ENCODE data around the gene LYL1. TPM values are rescaled to one million over a fixed set of nuclear protein-coding genes. Genes with fewer than 3 reads are reported as not detected.
A peak's percentile ranks its signal among the peaks of the same experiment; 100 is the strongest.

The LYL1 gene
- total and polyA plus RNA-seq, 2 of the 13 experiments (the other 11 are each of a cell fraction or from before 2014, with no cell fraction given) = 0.75 to 0.92 TPM

- TF ChIP-seq ZNF280B (CRISPR knock-in tag; IDR thresholded peaks at IDR 0.05; ENCODE audit: borderline replicate concordance) = no peak; the same call in 1 of the 2 replicates
- TF ChIP-seq ZMYM3 (CRISPR knock-in tag; IDR thresholded peaks at IDR 0.05) = no peak
- no peak for TF ChIP-seq DNMT1 (CRISPR knock-in tag; IDR thresholded peaks at IDR 0.05)
- no peak for TF ChIP-seq ZNF44 (CRISPR knock-in tag; IDR thresholded peaks at IDR 0.05)
- TF ChIP-seq ETS1 (CRISPR knock-in tag; IDR thresholded peaks at IDR 0.05) = 0 out of 2 replicates have a peak, but pooled peaks have one; percentile 26
- no peak for TF ChIP-seq ETV5 (CRISPR knock-in tag; IDR thresholded peaks at IDR 0.05; ENCODE audit: borderline replicate concordance)
- no peak; the same call in 1 of the 2 replicates for TF ChIP-seq ZSCAN9 (CRISPR knock-in tag; IDR thresholded peaks at IDR 0.05; ENCODE audit: borderline replicate concordance)
- no peak for TF ChIP-seq CBFB (CRISPR knock-in tag; IDR thresholded peaks at IDR 0.05)
- no peak for TF ChIP-seq ZNF136 (CRISPR knock-in tag; IDR thresholded peaks at IDR 0.05; ENCODE audit: low read depth)
- no peak for TF ChIP-seq MEIS1 (CRISPR knock-in tag; IDR thresholded peaks at IDR 0.05; ENCODE audit: borderline replicate concordance)
- 0 out of 2 replicates have a peak, but pooled peaks have one; percentile 9 for TF ChIP-seq STAG1 (CRISPR knock-in tag; IDR thresholded peaks at IDR 0.05)
- TF ChIP-seq DZIP1 (CRISPR knock-in tag; IDR thresholded peaks at IDR 0.05) = no peak
- peak; percentile 29 for TF ChIP-seq IKZF4 (CRISPR knock-in tag; IDR thresholded peaks at IDR 0.05; ENCODE audit: borderline replicate concordance, low read depth, not compliant biosample characterization)
- TF ChIP-seq ZBTB21 (CRISPR knock-in tag; IDR thresholded peaks at IDR 0.05) = no peak
- no peak for TF ChIP-seq MBD4 (IDR thresholded peaks at IDR 0.05; ENCODE audit: borderline replicate concordance, low read length)
- TF ChIP-seq ZNF816 (CRISPR knock-in tag; IDR thresholded peaks at IDR 0.05; ENCODE audit: borderline replicate concordance) = no peak
- TF ChIP-seq ELF4 (CRISPR knock-in tag; IDR thresholded peaks at IDR 0.05; ENCODE audit: borderline replicate concordance) = no peak
- 0 out of 2 replicates have a peak, but pooled peaks have one; percentile 31 for TF ChIP-seq ZNF782 (CRISPR knock-in tag; IDR thresholded peaks at IDR 0.05; ENCODE audit: borderline replicate concordance)
- peak; percentile 34; the same call in 1 of the 2 replicates for TF ChIP-seq RAD21 (CRISPR knock-in tag; IDR thresholded peaks at IDR 0.05)
- no peak for TF ChIP-seq GRHL1 (CRISPR knock-in tag; conservative IDR thresholded peaks at IDR 0.05)
- TF ChIP-seq ZNF672 (CRISPR knock-in tag; IDR thresholded peaks at IDR 0.05) = no peak
- no peak for TF ChIP-seq NCOA1 (CRISPR knock-in tag; IDR thresholded peaks at IDR 0.05)
These were observed 47.0 kb upstream of the LYL1 start (continued) for GRCh38 chr19:13149628-13150186.
